Temporal lobe (tissue), 2 donors: ENCODE data around the gene TMEM11. TPM values are rescaled to one million over a fixed set of nuclear protein-coding genes. Genes with fewer than 3 reads are reported as not detected.

Experiments used
- small RNA-seq: library from RNA; depleted of rRNA; stranded (forward); fragments of <200 nt; gene quantifications from one replicate; pipeline ENCODE3, GENCODE V24; 2014; ENCODE audit warnings: low replicate concordance
- total RNA-seq: library from RNA; depleted of rRNA; stranded (reverse); fragments of >200 nt; gene quantifications from one replicate; pipeline ENCODE4 v1.2.3, GENCODE V29; 2014

TMEM11 gene
- total RNA-seq, 1 donor from 2014 or later, result 5.9 TPM

Small RNAs within 50 kb of the gene (small RNA-seq; reads per million reads assigned to genes)
- gene RN7SL426P, result not detected

Other genes starting within 250 kb of the TMEM11 start
- 273 TPM for gene USP22, start 171.2 kb downstream of the TMEM11 start, total RNA-seq
- 6.1 TPM for gene DHRS7B, start 87.2 kb downstream of the TMEM11 start, total RNA-seq
- 3.0 TPM for gene NATD1, start 39.2 kb upstream of the TMEM11 start, total RNA-seq
- 3.7 TPM for gene MAP2K3, start 70.5 kb upstream of the TMEM11 start, total RNA-seq
- 0.74 TPM for gene KCNJ12, start 162.2 kb upstream of the TMEM11 start, total RNA-seq